ENCODE measurements around the gene CCL27.

Gene CCL27

DNA sequence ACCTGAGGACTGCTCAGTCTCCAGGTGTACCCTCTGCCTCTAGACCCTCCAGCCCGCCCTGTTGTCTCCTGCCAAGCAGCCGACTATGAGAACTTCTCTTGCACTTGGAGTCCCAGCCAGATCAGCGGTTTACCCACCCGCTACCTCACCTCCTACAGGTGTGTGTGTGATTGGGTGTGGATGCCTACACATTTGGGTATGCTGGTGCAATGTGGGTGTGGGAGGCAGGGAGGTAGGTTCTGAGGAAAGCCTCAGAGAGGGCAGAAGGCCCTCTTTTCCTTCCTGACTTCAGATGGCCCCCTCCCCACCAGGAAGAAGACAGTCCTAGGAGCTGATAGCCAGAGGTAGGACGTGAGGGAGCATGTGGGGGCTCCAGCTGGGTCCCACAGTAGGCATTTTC lies 5.5 kb downstream of the CCL27 start:
- Histone ChIP-seq H3K9ac (ENCODE audit: low read length) (no peak overlapping the region), H3K27me3 (replicated peaks; ENCODE audit: control insufficient read depth, insufficient read depth, low read length) (no peaks in the 10 kb centered on the region), H3K4me1 (ENCODE audit: control insufficient read depth, insufficient read depth, low read length) (peaks cover 34% of the 10 kb centered on the region), H3K4me3 (ENCODE audit: low read length) (no peak overlapping the region), H3K9me3 (ENCODE audit: control insufficient read depth, low read length) (no peaks in the 10 kb centered on the region), H3K36me3 (ENCODE audit: control insufficient read depth, insufficient read depth, low read length, severe bottlenecking) (peaks cover 12% of the 10 kb centered on the region)
- DNase-seq (ENCODE audit: low read depth), result no peak

DNA sequence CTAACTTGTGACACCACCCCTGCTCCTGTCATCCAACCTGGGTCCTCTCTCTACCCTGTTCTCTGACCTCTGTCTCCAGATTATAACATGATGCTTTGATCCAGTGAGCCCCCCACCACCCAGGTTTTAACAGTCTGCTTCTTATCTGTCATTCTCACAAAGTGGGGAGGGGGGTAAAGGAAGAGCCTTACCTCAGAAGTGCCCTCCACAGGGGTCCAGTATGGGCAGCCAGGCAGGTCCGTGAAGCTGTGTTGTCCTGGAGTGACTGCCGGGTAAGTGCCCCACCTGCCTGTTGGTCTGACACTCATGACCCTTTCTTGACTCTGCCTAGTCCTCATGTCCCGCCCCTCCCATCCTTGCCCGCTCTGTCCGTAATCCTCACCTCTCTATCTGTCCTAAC lies 7.1 kb downstream of the CCL27 start:
- DNase-seq (ENCODE audit: low read depth), result no peak
- Histone ChIP-seq H3K36me3 (ENCODE audit: control insufficient read depth, insufficient read depth, low read length, severe bottlenecking) (peaks cover 9% of the 10 kb centered on the region), H3K9ac (ENCODE audit: low read length) (peak overlapping the region; percentile 65), H3K9me3 (ENCODE audit: control insufficient read depth, low read length) (no peaks in the 10 kb centered on the region), H3K4me1 (ENCODE audit: control insufficient read depth, insufficient read depth, low read length) (peaks cover 48% of the 10 kb centered on the region), H3K27me3 (replicated peaks; ENCODE audit: control insufficient read depth, insufficient read depth, low read length) (no peaks in the 10 kb centered on the region), H3K4me3 (ENCODE audit: low read length) (no peak overlapping the region)

DNA sequence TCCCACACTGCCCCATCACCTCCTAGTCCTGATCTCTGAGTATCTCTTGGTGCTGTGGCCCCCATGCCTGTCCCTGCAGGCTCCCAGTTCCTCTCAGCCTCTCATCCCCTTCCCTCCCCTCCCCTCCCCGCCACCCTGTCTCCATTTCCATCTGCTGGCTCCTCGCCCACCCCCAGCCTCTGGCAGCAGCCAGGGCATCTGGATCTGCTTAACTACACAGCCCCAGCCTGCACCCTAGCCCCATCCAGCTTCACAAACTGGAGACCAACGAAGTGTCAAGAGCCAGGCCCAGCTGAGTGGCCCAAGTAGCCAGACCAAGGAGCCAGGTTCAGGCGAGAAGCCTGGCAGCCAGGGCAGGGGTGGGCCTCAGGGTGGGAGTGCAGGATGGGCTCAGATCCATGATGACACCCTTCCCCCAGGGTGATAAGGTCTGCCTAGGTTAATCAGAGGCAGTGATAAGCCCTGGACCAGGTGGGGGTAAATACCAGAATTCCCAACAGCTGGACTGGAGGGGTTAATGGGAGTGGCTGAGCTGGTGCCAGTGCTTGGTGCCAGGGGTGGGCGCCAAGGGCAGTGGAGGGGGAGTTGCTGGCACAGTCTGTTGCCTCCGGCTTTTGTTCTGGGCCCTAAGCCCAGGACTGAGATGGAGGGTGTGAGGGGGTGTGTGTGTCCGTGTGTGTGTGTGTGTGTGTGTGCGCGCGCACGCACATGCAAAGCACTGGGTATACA lies 8.0 kb downstream of the CCL27 start:
- no peaks in the 10 kb centered on the region for H3K9me3 ChIP-seq (ENCODE audit: control insufficient read depth, low read length)
- peak overlapping the region; percentile 53 for H3K4me3 ChIP-seq (ENCODE audit: low read length)
- peaks cover 48% of the 10 kb centered on the region for H3K4me1 ChIP-seq (ENCODE audit: control insufficient read depth, insufficient read depth, low read length)
- no peaks in the 10 kb centered on the region for H3K27me3 ChIP-seq (replicated peaks; ENCODE audit: control insufficient read depth, insufficient read depth, low read length)
- peak; percentile 91 for DNase-seq (ENCODE audit: low read depth)
- H3K9ac ChIP-seq (ENCODE audit: low read length), result peak overlapping the region; percentile 66
- H3K36me3 ChIP-seq (ENCODE audit: control insufficient read depth, insufficient read depth, low read length, severe bottlenecking), result peaks cover 5% of the 10 kb centered on the region

DNA sequence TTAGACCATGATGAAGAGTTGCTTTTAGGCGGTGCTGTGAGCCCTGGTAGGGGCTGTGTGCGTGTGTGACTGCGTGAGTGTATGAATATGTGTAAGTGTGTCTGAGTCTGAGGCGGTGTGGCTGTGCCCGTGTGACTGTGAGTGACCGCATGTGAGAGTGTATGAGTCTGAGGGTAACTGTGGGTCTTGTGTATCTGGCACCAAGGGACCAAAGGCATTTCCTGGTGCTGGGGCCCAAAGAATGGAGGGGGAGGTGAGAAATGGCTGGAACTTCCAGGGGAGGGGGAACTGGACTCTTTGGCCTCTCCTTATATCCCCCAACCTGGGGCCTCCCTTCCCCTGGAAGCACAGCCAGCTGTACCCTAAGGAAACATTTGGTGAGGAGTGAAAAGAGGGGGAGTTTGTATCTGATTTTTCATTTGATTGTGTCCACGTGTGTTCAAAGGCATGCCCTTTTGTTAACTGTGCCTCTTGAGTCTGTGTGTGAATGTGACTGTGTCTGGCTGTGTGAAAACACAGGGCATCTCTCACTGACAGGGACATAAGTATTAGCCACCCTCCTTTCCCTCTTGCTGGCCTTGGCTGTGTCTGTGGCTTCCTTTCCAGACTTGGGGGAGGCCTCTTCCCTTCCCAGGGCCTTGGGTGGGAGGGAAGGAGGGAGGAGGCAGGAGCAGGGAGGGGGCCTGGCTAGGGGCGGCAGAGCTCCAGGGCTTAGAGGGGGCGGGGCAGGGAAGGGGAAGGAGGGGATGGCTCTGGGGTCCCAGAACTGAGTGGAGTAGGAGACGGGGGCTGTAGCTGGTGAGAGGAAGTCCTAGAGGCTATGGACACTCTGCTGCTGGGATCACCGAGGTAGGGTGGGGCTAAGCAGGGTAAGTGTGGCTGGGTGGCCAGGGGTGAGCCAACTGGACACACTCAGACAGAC lies 9.0 kb downstream of the CCL27 start:
- DNase-seq (ENCODE audit: low read depth), result peak; percentile 67
- H3K27me3 ChIP-seq (replicated peaks; ENCODE audit: control insufficient read depth, insufficient read depth, low read length), result no peaks in the 10 kb centered on the region
- peaks cover 48% of the 10 kb centered on the region for H3K4me1 ChIP-seq (ENCODE audit: control insufficient read depth, insufficient read depth, low read length)
- H3K9me3 ChIP-seq (ENCODE audit: control insufficient read depth, low read length), result no peaks in the 10 kb centered on the region
- peaks cover 14% of the 10 kb centered on the region for H3K36me3 ChIP-seq (ENCODE audit: control insufficient read depth, insufficient read depth, low read length, severe bottlenecking)
- H3K9ac ChIP-seq (ENCODE audit: low read length), result peak overlapping the region; percentile 85
- peak overlapping the region; percentile 81 for H3K4me3 ChIP-seq (ENCODE audit: low read length)

DNA sequence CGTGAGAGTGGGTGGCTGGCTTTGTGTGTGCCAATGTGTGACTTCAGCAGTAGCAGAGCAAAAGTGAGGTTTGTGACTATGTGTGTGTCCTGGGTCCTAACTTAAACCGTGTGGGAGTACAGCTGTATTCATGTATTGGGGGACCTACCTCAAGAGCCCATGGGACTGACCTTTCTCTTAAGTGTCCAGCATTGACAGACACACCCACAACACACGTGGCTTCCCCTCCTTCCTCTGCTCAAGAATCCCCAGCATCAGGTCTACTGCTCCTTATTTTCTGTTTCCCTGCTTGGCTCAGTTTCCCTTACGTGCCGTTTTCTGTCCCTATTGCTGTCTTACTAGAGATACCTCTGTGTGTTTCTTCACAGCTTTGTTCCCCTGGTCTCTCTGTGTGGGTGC lies 9.9 kb downstream of the CCL27 start:
- peak overlapping the region; percentile 81 for H3K4me3 ChIP-seq (ENCODE audit: low read length)
- DNase-seq (ENCODE audit: low read depth), result peak; percentile 40
- H3K36me3 ChIP-seq (ENCODE audit: control insufficient read depth, insufficient read depth, low read length, severe bottlenecking), result peaks cover 15% of the 10 kb centered on the region
- peaks cover 53% of the 10 kb centered on the region for H3K4me1 ChIP-seq (ENCODE audit: control insufficient read depth, insufficient read depth, low read length)
- no peaks in the 10 kb centered on the region for H3K9me3 ChIP-seq (ENCODE audit: control insufficient read depth, low read length)
- no peaks in the 10 kb centered on the region for H3K27me3 ChIP-seq (replicated peaks; ENCODE audit: control insufficient read depth, insufficient read depth, low read length)
- H3K9ac ChIP-seq (ENCODE audit: low read length), result peak overlapping the region; percentile 85

DNA sequence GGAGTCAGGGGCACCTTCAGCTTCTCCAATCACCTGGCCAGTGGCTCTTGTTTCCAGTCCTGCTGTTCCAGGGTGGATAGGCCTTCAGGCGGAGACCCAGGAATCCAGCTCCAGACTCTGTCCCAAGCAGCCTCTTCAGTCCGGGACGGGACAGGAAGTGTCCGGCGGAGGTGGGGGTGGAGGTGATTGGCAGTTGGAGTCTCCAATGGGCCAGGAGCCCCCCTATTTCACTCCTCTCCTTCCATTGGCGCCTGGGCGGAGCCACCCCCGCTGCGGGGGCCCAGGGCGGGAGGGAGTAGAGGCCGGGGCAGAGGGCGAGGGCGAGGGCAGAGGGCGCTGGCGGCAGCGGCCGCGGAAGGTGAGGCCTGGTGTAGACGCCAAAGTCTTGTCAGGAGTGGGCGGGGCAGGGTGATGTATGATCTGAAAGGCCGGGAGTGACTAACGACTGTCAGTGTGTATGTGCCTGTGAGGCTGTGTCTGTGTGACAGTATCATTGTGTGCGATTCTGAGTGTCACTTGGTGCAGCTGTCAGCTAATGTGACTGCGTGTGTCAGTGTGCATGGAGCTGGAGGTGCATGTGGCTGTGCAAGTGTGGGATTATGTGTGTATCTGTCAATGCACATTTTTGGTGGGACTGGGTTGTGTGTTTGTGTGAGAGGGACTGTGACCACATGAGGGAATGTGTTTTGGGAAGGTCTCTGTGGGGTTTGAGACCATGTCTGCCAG lies 10.4 kb downstream of the CCL27 start, which contains the start of gene IL11RA:
Gene IL11RA, plus strand, starts transcription at position 310 of the 726 bp plus-strand sequence. CDS start 3,033 bp downstream, outside the sequence.
- H3K4me3 ChIP-seq (ENCODE audit: low read length), result peak within 1 kb of the TSS; percentile 81
- no peaks in the 10 kb centered on the region for H3K9me3 ChIP-seq (ENCODE audit: control insufficient read depth, low read length)
- H3K4me1 ChIP-seq (ENCODE audit: control insufficient read depth, insufficient read depth, low read length), result peaks cover 58% of the 10 kb centered on the region
- H3K27me3 ChIP-seq (replicated peaks; ENCODE audit: control insufficient read depth, insufficient read depth, low read length), result no peaks in the 10 kb centered on the region
- H3K36me3 ChIP-seq (ENCODE audit: control insufficient read depth, insufficient read depth, low read length, severe bottlenecking), result peaks cover 15% of the 10 kb centered on the region
- peak within 1 kb of the TSS; percentile 85 for H3K9ac ChIP-seq (ENCODE audit: low read length)
- DNase-seq (ENCODE audit: low read depth), result peak; percentile 90

DNA sequence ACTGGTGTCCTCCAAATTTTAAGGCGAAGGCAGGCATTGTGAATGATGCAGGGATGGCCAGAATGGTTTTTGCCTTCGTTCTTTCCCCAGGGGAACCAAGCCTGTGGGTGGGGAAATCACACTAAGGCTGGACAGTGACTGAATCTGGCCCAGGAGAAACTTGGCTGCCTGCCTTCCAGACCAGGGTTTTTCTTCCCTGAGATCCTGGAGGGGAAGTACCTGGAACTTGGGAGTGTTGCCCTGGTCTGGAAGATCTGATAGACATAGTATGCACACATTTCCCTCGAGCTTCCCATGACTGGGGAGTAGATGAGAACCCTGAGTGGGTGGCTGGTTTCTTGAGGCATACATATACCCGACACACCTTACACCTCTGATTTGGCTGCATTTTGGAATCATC lies 11.1 kb downstream of the CCL27 start:
- DNase-seq (ENCODE audit: low read depth), result peak; percentile 52
- Histone ChIP-seq H3K27me3 (replicated peaks; ENCODE audit: control insufficient read depth, insufficient read depth, low read length) (no peaks in the 10 kb centered on the region), H3K36me3 (ENCODE audit: control insufficient read depth, insufficient read depth, low read length, severe bottlenecking) (peaks cover 15% of the 10 kb centered on the region), H3K4me3 (ENCODE audit: low read length) (peak overlapping the region; percentile 81), H3K4me1 (ENCODE audit: control insufficient read depth, insufficient read depth, low read length) (peaks cover 65% of the 10 kb centered on the region), H3K9ac (ENCODE audit: low read length) (peak overlapping the region; percentile 85), H3K9me3 (ENCODE audit: control insufficient read depth, low read length) (no peaks in the 10 kb centered on the region)

DNA sequence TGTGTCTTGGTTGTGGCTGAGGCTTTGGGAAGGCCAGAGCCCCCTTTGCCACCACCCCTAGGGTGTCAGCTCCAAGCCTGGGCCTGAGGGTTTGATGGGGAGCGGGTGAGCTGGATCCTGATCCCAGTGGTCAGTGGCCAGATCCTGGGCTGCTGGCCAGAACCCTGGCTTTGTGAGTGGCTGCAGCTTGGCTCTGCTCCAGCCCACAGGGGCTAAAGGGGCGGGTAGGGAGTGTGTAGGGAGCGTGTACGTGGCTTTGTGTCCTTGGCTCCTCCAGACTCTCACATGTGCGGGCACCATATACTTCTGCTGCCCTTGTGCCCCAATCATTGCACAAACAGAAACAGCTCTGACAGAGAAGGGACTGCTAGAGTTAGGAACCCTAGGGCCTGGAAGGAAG lies 11.6 kb downstream of the CCL27 start:
- H3K27me3 ChIP-seq (replicated peaks; ENCODE audit: control insufficient read depth, insufficient read depth, low read length), result no peaks in the 10 kb centered on the region
- peak; percentile 20 for DNase-seq (ENCODE audit: low read depth)
- H3K36me3 ChIP-seq (ENCODE audit: control insufficient read depth, insufficient read depth, low read length, severe bottlenecking), result peaks cover 15% of the 10 kb centered on the region
- peaks cover 70% of the 10 kb centered on the region for H3K4me1 ChIP-seq (ENCODE audit: control insufficient read depth, insufficient read depth, low read length)
- H3K9me3 ChIP-seq (ENCODE audit: control insufficient read depth, low read length), result no peaks in the 10 kb centered on the region
- peak overlapping the region; percentile 81 for H3K4me3 ChIP-seq (ENCODE audit: low read length)
- no peak overlapping the region for H3K9ac ChIP-seq (ENCODE audit: low read length)

DNA sequence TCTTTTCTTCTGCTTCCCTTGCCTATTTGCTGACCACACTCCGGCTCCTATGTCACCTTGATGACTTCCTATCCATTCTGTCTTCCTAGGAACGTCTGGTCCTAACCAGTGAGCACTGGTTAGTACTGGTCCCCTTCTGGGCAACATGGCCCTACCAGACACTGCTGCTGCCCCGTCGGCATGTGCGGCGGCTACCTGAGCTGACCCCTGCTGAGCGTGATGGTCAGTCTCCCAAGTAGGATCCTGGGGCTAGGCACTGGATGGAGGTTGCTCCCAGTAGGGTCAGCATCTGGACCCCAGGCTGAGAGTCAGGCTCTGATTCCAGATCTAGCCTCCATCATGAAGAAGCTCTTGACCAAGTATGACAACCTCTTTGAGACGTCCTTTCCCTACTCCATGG lies 13.8 kb downstream of the CCL27 start:
- peaks cover 62% of the 10 kb centered on the region for H3K4me1 ChIP-seq (ENCODE audit: control insufficient read depth, insufficient read depth, low read length)

DNA sequence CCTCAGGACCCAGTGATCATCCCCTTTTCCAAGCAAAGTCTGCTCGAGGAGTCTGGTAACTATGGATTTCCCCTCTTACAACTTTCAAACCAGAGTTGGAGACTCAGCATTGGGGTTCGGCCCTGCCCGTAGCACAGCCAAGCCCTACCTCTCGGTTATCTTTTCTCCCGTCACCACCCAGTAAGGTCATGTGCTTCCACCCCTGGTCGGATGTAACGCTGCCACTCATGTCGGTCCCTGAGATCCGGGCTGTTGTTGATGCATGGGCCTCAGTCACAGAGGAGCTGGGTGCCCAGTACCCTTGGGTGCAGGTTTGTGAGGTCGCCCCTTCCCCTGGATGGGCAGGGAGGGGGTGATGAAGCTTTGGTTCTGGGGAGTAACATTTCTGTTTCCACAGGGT lies 14.8 kb downstream of the CCL27 start:
- DNase-seq (ENCODE audit: low read depth), result no peak
- peak overlapping the region; percentile 88 for H3K4me3 ChIP-seq (ENCODE audit: low read length)
- no peaks in the 10 kb centered on the region for H3K9me3 ChIP-seq (ENCODE audit: control insufficient read depth, low read length)
- peaks cover 15% of the 10 kb centered on the region for H3K36me3 ChIP-seq (ENCODE audit: control insufficient read depth, insufficient read depth, low read length, severe bottlenecking)
- peak overlapping the region; percentile 92 for H3K9ac ChIP-seq (ENCODE audit: low read length)
- peaks cover 51% of the 10 kb centered on the region for H3K4me1 ChIP-seq (ENCODE audit: control insufficient read depth, insufficient read depth, low read length)
- H3K27me3 ChIP-seq (replicated peaks; ENCODE audit: control insufficient read depth, insufficient read depth, low read length), result no peaks in the 10 kb centered on the region

More for the DNA sequence above, 13.8 kb downstream of the CCL27 start:
- H3K36me3 ChIP-seq (ENCODE audit: control insufficient read depth, insufficient read depth, low read length, severe bottlenecking), result peaks cover 15% of the 10 kb centered on the region
- no peak overlapping the region for H3K9ac ChIP-seq (ENCODE audit: low read length)
- no peak overlapping the region for H3K4me3 ChIP-seq (ENCODE audit: low read length)
- no peaks in the 10 kb centered on the region for H3K27me3 ChIP-seq (replicated peaks; ENCODE audit: control insufficient read depth, insufficient read depth, low read length)
- DNase-seq (ENCODE audit: low read depth), result no peak
- no peaks in the 10 kb centered on the region for H3K9me3 ChIP-seq (ENCODE audit: control insufficient read depth, low read length)

DNA sequence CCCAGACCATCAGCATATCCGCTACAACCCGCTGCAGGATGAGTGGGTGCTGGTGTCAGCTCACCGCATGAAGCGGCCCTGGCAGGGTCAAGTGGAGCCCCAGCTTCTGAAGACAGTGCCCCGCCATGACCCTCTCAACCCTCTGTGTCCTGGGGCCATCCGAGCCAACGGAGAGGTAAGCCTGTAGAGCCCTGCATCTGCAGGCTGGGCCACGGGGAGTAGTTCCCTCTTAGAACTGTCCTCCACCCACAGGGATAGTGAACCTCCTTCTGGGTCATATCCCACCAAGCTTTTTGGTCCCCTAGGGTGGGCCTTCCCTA lies 15.4 kb downstream of the CCL27 start:
- Histone ChIP-seq H3K9me3 (ENCODE audit: control insufficient read depth, low read length) (no peaks in the 10 kb centered on the region), H3K4me3 (ENCODE audit: low read length) (peak overlapping the region; percentile 88), H3K4me1 (ENCODE audit: control insufficient read depth, insufficient read depth, low read length) (peaks cover 45% of the 10 kb centered on the region), H3K36me3 (ENCODE audit: control insufficient read depth, insufficient read depth, low read length, severe bottlenecking) (peaks cover 15% of the 10 kb centered on the region), H3K9ac (ENCODE audit: low read length) (peak overlapping the region; percentile 92), H3K27me3 (replicated peaks; ENCODE audit: control insufficient read depth, insufficient read depth, low read length) (no peaks in the 10 kb centered on the region)
- no peak for DNase-seq (ENCODE audit: low read depth)

All from adipocyte (in vitro differentiated cells).